GM19043 (cell line): ENCODE measurements around the gene TMOD2.

Source experiments
- ATAC-seq: cut with Tn5 transposase; IDR thresholded peaks from one replicate; pipeline ENCODE4 v1.9.1; 2021; ENCODE audit warnings: low read depth; ENCODE audit not compliant: unreplicated experiment

The TMOD2 gene

GRCh38 chr15:51735228-51736010 lies 16.0 kb upstream of the TMOD2 start:
- no peak for ATAC-seq

- ATAC-seq = no peak
These were observed 15.3 kb upstream of the TMOD2 start for GRCh38 chr15:51736069-51736468.

GRCh38 chr15:51736751-51737521 lies 14.5 kb upstream of the TMOD2 start:
- ATAC-seq = peak; percentile 29

- ATAC-seq = peak; percentile 36
These were observed 13.7 kb upstream of the TMOD2 start, which contains the start of gene LYSMD2 for GRCh38 chr15:51737522-51738305. LYSMD2 (minus strand) TSS chr15:51737655; CDS start chr15:51737622, 33 bp downstream.

- ATAC-seq = no peak
These were observed 12.8 kb upstream of the TMOD2 start for GRCh38 chr15:51738553-51738952.

- ATAC-seq = no peak
These were observed 12.2 kb upstream of the TMOD2 start for GRCh38 chr15:51739061-51739712.

- ATAC-seq = no peak
These were observed 2.1 kb upstream of the TMOD2 start for GRCh38 chr15:51749307-51749706.

- no peak for ATAC-seq
These were observed 1.2 kb upstream of the TMOD2 start for GRCh38 chr15:51750186-51750585.

GRCh38 chr15:51751697-51752683 lies 593 bp downstream of the TMOD2 start:
- peak; percentile 38 for ATAC-seq

- no peak for ATAC-seq
These were observed 1.5 kb downstream of the TMOD2 start for GRCh38 chr15:51752888-51753287.

GRCh38 chr15:51754267-51754666 lies 2.9 kb downstream of the TMOD2 start:
- ATAC-seq = no peak

GRCh38 chr15:51755790-51756189 lies 4.4 kb downstream of the TMOD2 start:
- no peak for ATAC-seq

GRCh38 chr15:51756482-51756881 lies 5.1 kb downstream of the TMOD2 start:
- ATAC-seq = no peak

- no peak for ATAC-seq
These were observed 6.1 kb downstream of the TMOD2 start for GRCh38 chr15:51757450-51757849.

GRCh38 chr15:51758645-51759044 lies 7.2 kb downstream of the TMOD2 start:
- ATAC-seq = no peak

GRCh38 chr15:51759557-51760070 lies 8.2 kb downstream of the TMOD2 start:
- ATAC-seq = no peak

GRCh38 chr15:51760805-51761204 lies 9.4 kb downstream of the TMOD2 start:
- ATAC-seq = no peak

- ATAC-seq = no peak
These were observed 14.4 kb downstream of the TMOD2 start for GRCh38 chr15:51765751-51766150.

- ATAC-seq = no peak
These were observed 14.9 kb downstream of the TMOD2 start for GRCh38 chr15:51766341-51766740.
